Neural crest cell (in vitro differentiated cells): ENCODE measurements around the gene ATAD5. TPM values are rescaled to one million over a fixed set of nuclear protein-coding genes. Genes with fewer than 3 reads are reported as not detected.

ENCODE experiments used
- DNase-seq: peaks from one replicate; pipeline ENCODE4 v3.0.0; 2021; ENCODE audit warnings: low read depth, mixed read lengths, low spot score
- H3K27ac Mint-ChIP-seq: one replicate; pipeline ENCODE4 v1.8.0; 2021; ENCODE audit warnings: mild to moderate bottlenecking, mixed read lengths; ENCODE audit not compliant: unreplicated experiment
- H3K27me3 Mint-ChIP-seq: 2 replicates; pipeline ENCODE4 v1.8.0; 2021; ENCODE audit warnings: low read depth, mild to moderate bottlenecking, mixed read lengths
- H3K36me3 Mint-ChIP-seq: 2 replicates; pipeline ENCODE4 v1.8.0; 2021; ENCODE audit warnings: low read depth, mild to moderate bottlenecking, mixed read lengths
- H3K4me1 Mint-ChIP-seq: 2 replicates; pipeline ENCODE4 v1.8.0; 2021; ENCODE audit warnings: mixed read lengths
- H3K4me3 Mint-ChIP-seq: one replicate; pipeline ENCODE4 v1.8.0; 2021; ENCODE audit warnings: mild to moderate bottlenecking, mixed read lengths
- H3K9me3 Mint-ChIP-seq: 2 replicates; pipeline ENCODE4 v1.8.0; 2021; ENCODE audit warnings: mixed read lengths
- total RNA-seq: library from RNA; stranded (reverse); gene quantifications from 2 replicates; pipeline ENCODE4 v1.2.1, GENCODE V29; 2021
- TF ChIP-seq, protein P1 (sequence below): fragments of 200-600 bp; sonication (generic); conservative IDR thresholded peaks from 2 replicates; pipeline ENCODE4 v1.5.0; 2021; ENCODE audit warnings: antibody characterized with exemption, mild to moderate bottlenecking

The ATAD5 gene
- total RNA-seq, 1 donor from 2014 or later = 24.0 TPM

DNA sequence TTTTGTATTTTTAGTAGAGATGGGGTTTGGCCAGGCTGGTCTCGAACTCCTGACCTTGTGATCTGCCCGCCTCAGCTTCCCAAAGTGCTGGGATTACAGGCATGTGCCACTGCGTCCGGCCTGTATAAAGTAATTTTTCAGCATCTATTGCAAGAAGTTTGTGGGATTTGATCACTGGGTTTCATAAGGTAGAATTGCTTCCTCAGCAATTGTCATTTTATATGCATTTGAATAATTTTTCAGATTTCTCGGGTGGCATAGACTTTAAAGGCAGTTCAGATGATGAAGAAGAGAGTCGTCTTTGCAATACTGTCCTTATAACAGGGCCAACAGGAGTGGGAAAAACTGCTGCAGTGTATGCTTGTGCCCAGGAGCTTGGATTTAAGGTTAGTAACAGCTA is 37.2 kb downstream of the ATAD5 start:
- Mint-ChIP-seq H3K27me3 (no peaks in the 10 kb centered on the region), H3K4me1 (no peaks in the 10 kb centered on the region), H3K27ac (no peak overlapping the region), H3K4me3 (no peak overlapping the region), H3K36me3 (peaks cover 23% of the 10 kb centered on the region), H3K9me3 (no peaks in the 10 kb centered on the region)
- no peak for DNase-seq
- TF ChIP-seq, protein P1, sequence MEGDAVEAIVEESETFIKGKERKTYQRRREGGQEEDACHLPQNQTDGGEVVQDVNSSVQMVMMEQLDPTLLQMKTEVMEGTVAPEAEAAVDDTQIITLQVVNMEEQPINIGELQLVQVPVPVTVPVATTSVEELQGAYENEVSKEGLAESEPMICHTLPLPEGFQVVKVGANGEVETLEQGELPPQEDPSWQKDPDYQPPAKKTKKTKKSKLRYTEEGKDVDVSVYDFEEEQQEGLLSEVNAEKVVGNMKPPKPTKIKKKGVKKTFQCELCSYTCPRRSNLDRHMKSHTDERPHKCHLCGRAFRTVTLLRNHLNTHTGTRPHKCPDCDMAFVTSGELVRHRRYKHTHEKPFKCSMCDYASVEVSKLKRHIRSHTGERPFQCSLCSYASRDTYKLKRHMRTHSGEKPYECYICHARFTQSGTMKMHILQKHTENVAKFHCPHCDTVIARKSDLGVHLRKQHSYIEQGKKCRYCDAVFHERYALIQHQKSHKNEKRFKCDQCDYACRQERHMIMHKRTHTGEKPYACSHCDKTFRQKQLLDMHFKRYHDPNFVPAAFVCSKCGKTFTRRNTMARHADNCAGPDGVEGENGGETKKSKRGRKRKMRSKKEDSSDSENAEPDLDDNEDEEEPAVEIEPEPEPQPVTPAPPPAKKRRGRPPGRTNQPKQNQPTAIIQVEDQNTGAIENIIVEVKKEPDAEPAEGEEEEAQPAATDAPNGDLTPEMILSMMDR = no peak

- no peak for DNase-seq
- Mint-ChIP-seq H3K9me3 (no peaks in the 10 kb centered on the region), H3K36me3 (no peaks in the 10 kb centered on the region), H3K27ac (no peak overlapping the region), H3K27me3 (no peaks in the 10 kb centered on the region), H3K4me1 (no peaks in the 10 kb centered on the region), H3K4me3 (no peak overlapping the region)
- TF ChIP-seq, protein P1 = no peak
These were observed 54.4 kb downstream of the ATAD5 start for GRCh38 chr17:30886187-30886586.

- H3K4me3 Mint-ChIP-seq = no peak overlapping the region
- no peak overlapping the region for H3K27ac Mint-ChIP-seq
- peaks cover 7% of the 10 kb centered on the region for H3K36me3 Mint-ChIP-seq
- DNase-seq = no peak
- no peaks in the 10 kb centered on the region for H3K9me3 Mint-ChIP-seq
- no peaks in the 10 kb centered on the region for H3K27me3 Mint-ChIP-seq
- TF ChIP-seq, protein P1 = no peak
- no peaks in the 10 kb centered on the region for H3K4me1 Mint-ChIP-seq
These were observed 62.5 kb downstream of the ATAD5 start for GRCh38 chr17:30894236-30894635.

GRCh38 chr17:30897311-30897710 is 65.5 kb downstream of the ATAD5 start:
- DNase-seq = no peak
- Mint-ChIP-seq H3K27ac (no peak overlapping the region), H3K27me3 (no peaks in the 10 kb centered on the region), H3K36me3 (peaks cover 7% of the 10 kb centered on the region), H3K9me3 (no peaks in the 10 kb centered on the region), H3K4me3 (no peak overlapping the region), H3K4me1 (no peaks in the 10 kb centered on the region)
- TF ChIP-seq, protein P1 = no peak

DNA sequence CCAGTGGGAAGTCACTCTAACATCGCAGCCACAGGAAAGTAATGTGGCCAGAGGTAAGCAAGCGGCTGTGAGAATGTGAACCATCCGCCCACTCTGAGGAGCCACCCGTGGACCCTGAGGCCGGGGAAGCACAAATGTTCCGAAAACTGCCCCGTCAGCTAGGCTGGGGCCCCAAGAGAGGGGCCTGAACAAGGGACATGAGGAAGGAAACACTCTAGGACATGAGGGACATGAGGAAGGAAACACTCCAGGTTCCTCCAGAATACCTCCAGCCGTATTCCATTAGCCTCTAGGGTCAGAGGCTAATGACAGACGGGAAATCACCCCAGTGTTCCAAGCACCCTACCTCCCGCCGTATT is 74.0 kb downstream of the ATAD5 start:
- Mint-ChIP-seq H3K27me3 (no peaks in the 10 kb centered on the region), H3K9me3 (no peaks in the 10 kb centered on the region), H3K4me3 (peak overlapping the region; percentile 93), H3K36me3 (peaks cover 4% of the 10 kb centered on the region), H3K4me1 (peaks cover 19% of the 10 kb centered on the region), H3K27ac (peak overlapping the region; percentile 95)
- TF ChIP-seq, protein P1 = no peak
- no peak for DNase-seq
